ENCODE data around the gene LSM10. TPM values are rescaled to one million over a fixed set of nuclear protein-coding genes. Genes with fewer than 3 reads are reported as not detected.

LSM10 gene
- total and polyA plus RNA-seq, 10 donors, result 42.9 to 87.6 (median 59.2) TPM

GRCh38 chr1:36387141-36387949 is 10.4 kb downstream of the LSM10 start:
- H3K27me3 ChIP-seq (replicated peaks in 1 of 7), result no peaks in the 10 kb centered on the region
- H3K9me3 ChIP-seq, result no peaks in the 10 kb centered on the region
- DNase-seq, result no peak
- no peak for TF ChIP-seq POLR2A (IDR thresholded peaks at IDR 0.05)
- TF ChIP-seq CTCF (IDR thresholded peaks at IDR 0.05 in 8 of 11, conservative IDR thresholded peaks at IDR 0.05 in 3 of 11), result no peak
- no peak for TF ChIP-seq POLR2AphosphoS5 (IDR thresholded peaks at IDR 0.05)
- intact Hi-C loops (cut with DNase I; ENCODE audit: low total_unique reads), result no loop called here
- 56 to 72% (median 62%) methylated on average over 10 of the region's 10 CpGs for WGBS, 5 donors
- peak overlapping the region; percentile 78 to 98 (median 96) for H3K27ac ChIP-seq
- H3K4me3 ChIP-seq, result peak overlapping the region in 1 of 8 donors; percentile 87
- peaks cover 0 to 42% (median 12%) of the 10 kb centered on the region in 6 donors for H3K36me3 ChIP-seq
- peaks cover 53 to 92% (median 85%) of the 10 kb centered on the region in 6 donors for H3K4me1 ChIP-seq

- H3K27ac ChIP-seq, result peak overlapping the region; percentile 78 to 98 (median 96)
- TF ChIP-seq CTCF (IDR thresholded peaks at IDR 0.05 in 8 of 11, conservative IDR thresholded peaks at IDR 0.05 in 3 of 11) (no peak), POLR2AphosphoS5 (IDR thresholded peaks at IDR 0.05) (peak in 2 of 3 donors; percentile 91 to 96), POLR2A (IDR thresholded peaks at IDR 0.05) (peak; percentile 30 to 85 (median 73))
- peak overlapping the region; percentile 18 to 98 (median 86) for H3K4me3 ChIP-seq
- H3K27me3 ChIP-seq (replicated peaks in 1 of 7), result no peaks in the 10 kb centered on the region
- intact Hi-C loops (cut with DNase I; ENCODE audit: low total_unique reads), result no loop called here
- peaks cover 50 to 92% (median 85%) of the 10 kb centered on the region in 6 donors for H3K4me1 ChIP-seq
- DNase-seq, result peak; percentile 94
- H3K36me3 ChIP-seq, result peaks cover 0 to 42% (median 7%) of the 10 kb centered on the region in 6 donors
- 1 to 4% (median 3%) methylated on average over 13 to 14 of the region's 14 CpGs for WGBS, 5 donors
- no peaks in the 10 kb centered on the region for H3K9me3 ChIP-seq
These were observed 11.2 kb downstream of the LSM10 start for GRCh38 chr1:36386265-36387140.

- peak; percentile 99 for DNase-seq
- intact Hi-C loops (cut with DNase I; ENCODE audit: low total_unique reads), result no loop called here
- Histone ChIP-seq H3K4me3 (peak within 1 kb of the TSS; percentile 82 to 98 (median 88)), H3K9me3 (no peaks in the 10 kb centered on the region), H3K36me3 (peaks cover 0 to 40% (median 0%) of the 10 kb centered on the region in 6 donors), H3K27ac (peak within 1 kb of the TSS; percentile 93 to 98 (median 97)), H3K4me1 (peaks cover 47 to 92% (median 83%) of the 10 kb centered on the region in 6 donors), H3K27me3 (replicated peaks in 1 of 7) (no peaks in the 10 kb centered on the region)
- WGBS, 5 donors, result 0 to 1% (median 1%) methylated on average over 24 to 82 of the region's 82 CpGs
- peak; percentile 85 to 91 (median 91) for TF ChIP-seq POLR2AphosphoS5 (IDR thresholded peaks at IDR 0.05)
- peak in 1 of 3 donors; percentile 83 for TF ChIP-seq POLR2A (IDR thresholded peaks at IDR 0.05)
- TF ChIP-seq CTCF (IDR thresholded peaks at IDR 0.05 in 8 of 11, conservative IDR thresholded peaks at IDR 0.05 in 3 of 11), result peak in 2 of 11 experiments; percentile 4 to 13
These were observed 12.1 kb downstream of the LSM10 start, which contains the start of gene STK40 for GRCh38 chr1:36385410-36386264. Gene STK40 (minus strand): TSS chr1:36385924. CDS start chr1:36361332, 24,592 bp downstream.

Data from spleen (tissue), 11 donors.